Measurements from ENCODE around the gene HORMAD2. TPM values are rescaled to one million over a fixed set of nuclear protein-coding genes. Genes with fewer than 3 reads are reported as not detected.

The HORMAD2 gene
- polyA plus RNA-seq, 1 of the 3 experiments (the other 2 are of a cell fraction): not detected

DNA sequence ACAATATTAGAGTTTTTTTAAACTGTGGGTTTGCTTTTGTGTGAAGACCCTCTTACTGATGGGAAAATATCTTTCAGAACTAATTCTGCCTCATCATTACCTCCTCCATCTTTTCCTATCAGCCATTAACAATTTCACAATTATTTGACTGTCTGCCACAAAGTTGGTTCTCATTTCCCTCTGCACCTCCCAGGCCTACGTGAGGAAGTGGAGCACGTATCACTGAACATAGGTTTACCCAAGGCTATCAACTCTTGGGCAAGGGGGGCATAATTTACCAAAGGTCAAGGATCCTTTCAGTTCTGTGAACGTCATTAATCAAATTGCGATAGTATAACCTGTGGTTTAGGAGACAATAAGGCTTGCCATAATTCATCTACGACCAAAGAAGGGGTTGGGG lies 106.2 kb downstream of the HORMAD2 start:
- no peak overlapping the region for H3K4me2 ChIP-seq
- no peaks in the 10 kb centered on the region for H3K79me2 ChIP-seq (ENCODE audit: insufficient read depth)
- no peak overlapping the region for H3K27ac ChIP-seq (ENCODE audit: low read depth in 2 of 2, low read length in 1 of 2)
- H2AFZ ChIP-seq (ENCODE audit: low read depth): no peak overlapping the region
- no peaks in the 10 kb centered on the region for H4K20me1 ChIP-seq (ENCODE audit: insufficient read depth)
- no peak for TF ChIP-seq GABPA (IDR thresholded peaks at IDR 0.05; ENCODE audit: low read depth)
- TF ChIP-seq, protein P1, sequence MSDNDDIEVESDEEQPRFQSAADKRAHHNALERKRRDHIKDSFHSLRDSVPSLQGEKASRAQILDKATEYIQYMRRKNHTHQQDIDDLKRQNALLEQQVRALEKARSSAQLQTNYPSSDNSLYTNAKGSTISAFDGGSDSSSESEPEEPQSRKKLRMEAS (IDR thresholded peaks at IDR 0.05; ENCODE audit: low read depth): no peak
- no peak for TF ChIP-seq PBX3 (IDR thresholded peaks at IDR 0.05)
- no peak for TF ChIP-seq SMC3 (IDR thresholded peaks at IDR 0.05; ENCODE audit: low read depth, low read length)
- no peak for TF ChIP-seq ZBTB33 (IDR thresholded peaks at IDR 0.05; ENCODE audit: borderline replicate concordance, low read depth)
- no peak for TF ChIP-seq NRF1 (IDR thresholded peaks at IDR 0.05; ENCODE audit: low read depth, low read length)
- TF ChIP-seq, protein P2, sequence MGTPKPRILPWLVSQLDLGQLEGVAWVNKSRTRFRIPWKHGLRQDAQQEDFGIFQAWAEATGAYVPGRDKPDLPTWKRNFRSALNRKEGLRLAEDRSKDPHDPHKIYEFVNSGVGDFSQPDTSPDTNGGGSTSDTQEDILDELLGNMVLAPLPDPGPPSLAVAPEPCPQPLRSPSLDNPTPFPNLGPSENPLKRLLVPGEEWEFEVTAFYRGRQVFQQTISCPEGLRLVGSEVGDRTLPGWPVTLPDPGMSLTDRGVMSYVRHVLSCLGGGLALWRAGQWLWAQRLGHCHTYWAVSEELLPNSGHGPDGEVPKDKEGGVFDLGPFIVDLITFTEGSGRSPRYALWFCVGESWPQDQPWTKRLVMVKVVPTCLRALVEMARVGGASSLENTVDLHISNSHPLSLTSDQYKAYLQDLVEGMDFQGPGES (IDR thresholded peaks at IDR 0.05; ENCODE audit: low read depth, low read length): no peak
- TF ChIP-seq, protein P3, sequence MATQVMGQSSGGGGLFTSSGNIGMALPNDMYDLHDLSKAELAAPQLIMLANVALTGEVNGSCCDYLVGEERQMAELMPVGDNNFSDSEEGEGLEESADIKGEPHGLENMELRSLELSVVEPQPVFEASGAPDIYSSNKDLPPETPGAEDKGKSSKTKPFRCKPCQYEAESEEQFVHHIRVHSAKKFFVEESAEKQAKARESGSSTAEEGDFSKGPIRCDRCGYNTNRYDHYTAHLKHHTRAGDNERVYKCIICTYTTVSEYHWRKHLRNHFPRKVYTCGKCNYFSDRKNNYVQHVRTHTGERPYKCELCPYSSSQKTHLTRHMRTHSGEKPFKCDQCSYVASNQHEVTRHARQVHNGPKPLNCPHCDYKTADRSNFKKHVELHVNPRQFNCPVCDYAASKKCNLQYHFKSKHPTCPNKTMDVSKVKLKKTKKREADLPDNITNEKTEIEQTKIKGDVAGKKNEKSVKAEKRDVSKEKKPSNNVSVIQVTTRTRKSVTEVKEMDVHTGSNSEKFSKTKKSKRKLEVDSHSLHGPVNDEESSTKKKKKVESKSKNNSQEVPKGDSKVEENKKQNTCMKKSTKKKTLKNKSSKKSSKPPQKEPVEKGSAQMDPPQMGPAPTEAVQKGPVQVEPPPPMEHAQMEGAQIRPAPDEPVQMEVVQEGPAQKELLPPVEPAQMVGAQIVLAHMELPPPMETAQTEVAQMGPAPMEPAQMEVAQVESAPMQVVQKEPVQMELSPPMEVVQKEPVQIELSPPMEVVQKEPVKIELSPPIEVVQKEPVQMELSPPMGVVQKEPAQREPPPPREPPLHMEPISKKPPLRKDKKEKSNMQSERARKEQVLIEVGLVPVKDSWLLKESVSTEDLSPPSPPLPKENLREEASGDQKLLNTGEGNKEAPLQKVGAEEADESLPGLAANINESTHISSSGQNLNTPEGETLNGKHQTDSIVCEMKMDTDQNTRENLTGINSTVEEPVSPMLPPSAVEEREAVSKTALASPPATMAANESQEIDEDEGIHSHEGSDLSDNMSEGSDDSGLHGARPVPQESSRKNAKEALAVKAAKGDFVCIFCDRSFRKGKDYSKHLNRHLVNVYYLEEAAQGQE (IDR thresholded peaks at IDR 0.05; ENCODE audit: low read depth, low read length): no peak
- TF ChIP-seq POLR2AphosphoS5 (IDR thresholded peaks at IDR 0.05; ENCODE audit: low read depth, low read length): no peak
- no peak for TF ChIP-seq MXI1 (IDR thresholded peaks at IDR 0.05; ENCODE audit: low read depth, low read length)
- TF ChIP-seq TAF1 (IDR thresholded peaks at IDR 0.05; ENCODE audit: borderline replicate concordance, low read depth, low read length): no peak
- H3F3A ChIP-seq (replicated peaks; ENCODE audit: insufficient read depth): peaks cover 10% of the 10 kb centered on the region
- ChIA-PET CTCF (no interaction called here), POLR2A (no interaction called here)
- no peak overlapping the region for H3K4me3 ChIP-seq (ENCODE audit: low read depth in 2 of 2, low read length in 1 of 2)
- no peaks in the 10 kb centered on the region for H3K27me3 ChIP-seq (ENCODE audit: insufficient read depth)
- H3K36me3 ChIP-seq (replicated peaks in 1 of 2; ENCODE audit: control insufficient read depth in 1 of 2, insufficient read depth in 2 of 2, low read length in 1 of 2): no peaks in the 10 kb centered on the region
- no peaks in the 10 kb centered on the region for H3K9me3 ChIP-seq
- H3K9ac ChIP-seq: no peak overlapping the region
- H3K9me2 ChIP-seq: no peaks in the 10 kb centered on the region
- no peak for DNase-seq
- peaks cover 0 to 4% of the 10 kb centered on the region in 2 experiments; a peak in 2 of 4 replicates for H3K4me1 ChIP-seq (ENCODE audit: control insufficient read depth in 1 of 2, insufficient read depth in 2 of 2, low read depth in 1 of 2, low read length in 1 of 2)
- 90% methylated on average over 5 of the region's 5 CpGs for WGBS (ENCODE audit: low lambda C conversion rate)
